HG02938 (cell line): ENCODE measurements around the gene MGST2.
A peak's percentile ranks its signal among the peaks of the same experiment; 100 is the strongest.

Source experiments
- ATAC-seq: cut with Tn5 transposase; IDR thresholded peaks from one replicate; pipeline ENCODE4 v1.9.1; 2021; ENCODE audit warnings: mild to moderate bottlenecking, moderate library complexity; ENCODE audit not compliant: unreplicated experiment

Gene MGST2

GRCh38 chr4:139700568-139700967, 34.9 kb downstream of the MGST2 start:
- no peak for ATAC-seq

GRCh38 chr4:139704915-139705485, 39.4 kb downstream of the MGST2 start:
- ATAC-seq = no peak

- ATAC-seq = no peak
Measured at GRCh38 chr4:139709660-139710059, 44.0 kb downstream of the MGST2 start.

- no peak for ATAC-seq
Measured at GRCh38 chr4:139710073-139710472, 44.5 kb downstream of the MGST2 start.

- no peak for ATAC-seq
Measured at GRCh38 chr4:139711461-139711860, 45.8 kb downstream of the MGST2 start.

GRCh38 chr4:139712882-139713281, 47.3 kb downstream of the MGST2 start:
- no peak for ATAC-seq

- no peak for ATAC-seq
Measured at GRCh38 chr4:139715746-139716391, 50.2 kb downstream of the MGST2 start.

- no peak for ATAC-seq
Measured at GRCh38 chr4:139718358-139718757, 52.7 kb downstream of the MGST2 start.

GRCh38 chr4:139718833-139719232, 53.2 kb downstream of the MGST2 start:
- ATAC-seq = no peak

- no peak for ATAC-seq
Measured at GRCh38 chr4:139719381-139720101, 53.9 kb downstream of the MGST2 start.

- no peak for ATAC-seq
Measured at GRCh38 chr4:139720806-139721205, 55.2 kb downstream of the MGST2 start.

GRCh38 chr4:139721789-139722188, 56.2 kb downstream of the MGST2 start:
- no peak for ATAC-seq

- ATAC-seq = no peak
Measured at GRCh38 chr4:139725236-139725635, 59.6 kb downstream of the MGST2 start.

GRCh38 chr4:139726615-139727014, 61.0 kb downstream of the MGST2 start:
- no peak for ATAC-seq

GRCh38 chr4:139728146-139728545, 62.5 kb downstream of the MGST2 start:
- ATAC-seq = no peak

- no peak for ATAC-seq
Measured at GRCh38 chr4:139728840-139729239, 63.2 kb downstream of the MGST2 start.

GRCh38 chr4:139732991-139733570, 67.5 kb downstream of the MGST2 start:
- ATAC-seq = no peak

- no peak for ATAC-seq
Measured at GRCh38 chr4:139734201-139734874, 68.7 kb downstream of the MGST2 start.

- peak; percentile 65 for ATAC-seq
Measured at GRCh38 chr4:139734875-139735380, 69.3 kb downstream of the MGST2 start.

- no peak for ATAC-seq
Measured at GRCh38 chr4:139735381-139736273, 70.0 kb downstream of the MGST2 start.
